GM19467 (cell line): ENCODE data around the gene TMEM131.
"Not testable (repeated sequence)": the region's sequence is repeated elsewhere in the genome, so short reads cannot be mapped to it uniquely, and the experiment has no call there.

ENCODE experiments used
- ATAC-seq: cut with Tn5 transposase; IDR thresholded peaks from one replicate; pipeline ENCODE4 v1.9.1; 2021; ENCODE audit warnings: mild to moderate bottlenecking, moderate library complexity; ENCODE audit not compliant: unreplicated experiment

TMEM131 gene

GRCh38 chr2:97869722-97870346 lies 125.9 kb downstream of the TMEM131 start:
- no peak for ATAC-seq

- ATAC-seq: no peak
Measured at GRCh38 chr2:97868986-97869721, 126.6 kb downstream of the TMEM131 start.

GRCh38 chr2:97863829-97864228 lies 131.9 kb downstream of the TMEM131 start:
- no peak for ATAC-seq

- ATAC-seq: no peak
Measured at GRCh38 chr2:97861177-97861576, 134.6 kb downstream of the TMEM131 start.

- ATAC-seq: no peak
Measured at GRCh38 chr2:97858442-97858841, 137.3 kb downstream of the TMEM131 start.

- ATAC-seq: no peak
Measured at GRCh38 chr2:97857553-97857952, 138.2 kb downstream of the TMEM131 start.

- ATAC-seq: not testable (repeated sequence)
Measured at GRCh38 chr2:97853057-97853456, 142.7 kb downstream of the TMEM131 start.

- ATAC-seq: no peak
Measured at GRCh38 chr2:97851172-97851571, 144.6 kb downstream of the TMEM131 start.

GRCh38 chr2:97849881-97850528 lies 145.7 kb downstream of the TMEM131 start:
- ATAC-seq: no peak

- no peak for ATAC-seq
Measured at GRCh38 chr2:97848306-97848705, 147.4 kb downstream of the TMEM131 start.

- not testable (repeated sequence) for ATAC-seq
Measured at GRCh38 chr2:97846716-97847115, 149.0 kb downstream of the TMEM131 start.

GRCh38 chr2:97845818-97846217 lies 149.9 kb downstream of the TMEM131 start:
- ATAC-seq: no peak

- ATAC-seq: no peak
Measured at GRCh38 chr2:97845133-97845532, 150.6 kb downstream of the TMEM131 start.

- no peak for ATAC-seq
Measured at GRCh38 chr2:97844311-97844859, 151.4 kb downstream of the TMEM131 start.

GRCh38 chr2:97840198-97840597 lies 155.6 kb downstream of the TMEM131 start:
- no peak for ATAC-seq

GRCh38 chr2:97834610-97835009 lies 161.1 kb downstream of the TMEM131 start:
- ATAC-seq: no peak

- ATAC-seq: no peak
Measured at GRCh38 chr2:97831121-97831520, 164.6 kb downstream of the TMEM131 start.

GRCh38 chr2:97829255-97829654 lies 166.5 kb downstream of the TMEM131 start:
- ATAC-seq: not testable (repeated sequence)

- ATAC-seq: not testable (repeated sequence)
Measured at GRCh38 chr2:97827013-97827412, 168.7 kb downstream of the TMEM131 start.

GRCh38 chr2:97826266-97826847 lies 169.4 kb downstream of the TMEM131 start:
- not testable (repeated sequence) for ATAC-seq

- not testable (repeated sequence) for ATAC-seq
Measured at GRCh38 chr2:97824011-97824410, 171.7 kb downstream of the TMEM131 start.
